Esophagus muscularis mucosa (tissue), 4 donors: ENCODE measurements around the gene SH3RF3.

ENCODE experiments used
- CTCF ChIP-seq, 3 experiments: fragments of 200-600 bp in 2 of 3; fragments of 450-650 bp in 1 of 3; sonication (generic) in 2 of 3; IDR thresholded peaks; one replicate each; pipeline ENCODE4 v1.5.1; 2017 to 2019; ENCODE audit warnings: antibody characterized with exemption in 3 of 3, mild to moderate bottlenecking in 2 of 3, moderate library complexity in 1 of 3
- EP300 ChIP-seq: sonication (generic); formaldehyde crosslinking; IDR thresholded peaks from one replicate; pipeline ENCODE4 v1.6.1; 2017; ENCODE audit warnings: antibody characterized with exemption
- POLR2A ChIP-seq: fragments of 450-650 bp; IDR thresholded peaks from one replicate; pipeline ENCODE4 v1.6.1; 2017; ENCODE audit warnings: antibody characterized with exemption, moderate library complexity, mild to moderate bottlenecking, low read depth
- POLR2AphosphoS5 ChIP-seq, 2 donors: sonication (generic); formaldehyde crosslinking; IDR thresholded peaks; one replicate each; pipeline ENCODE4 v1.6.1; 2017; ENCODE audit warnings: antibody characterized with exemption in 2 of 2

GRCh38 chr2:109368798-109369197 is 239.8 kb downstream of the SH3RF3 start:
- TF ChIP-seq POLR2A (no peak), CTCF (IDR thresholded peaks at IDR 0.05) (no peak), POLR2AphosphoS5 (IDR thresholded peaks at IDR 0.05) (no peak), EP300 (no peak)
